ENCODE results near the gene NPR2.

- TF ChIP-seq SP1 (IDR thresholded peaks at IDR 0.05) (no peak), ELF4 (IDR thresholded peaks at IDR 0.05) (no peak), HDGF (IDR thresholded peaks at IDR 0.05; ENCODE audit: borderline replicate concordance) (no peak), BHLHE40 (IDR thresholded peaks at IDR 0.05; ENCODE audit: borderline replicate concordance) (no peak), SUZ12 (IDR thresholded peaks at IDR 0.05) (no peak)
Measured at GRCh38 chr9:35743880-35744518, 47.4 kb upstream of the NPR2 start.
